CD14-positive monocyte (primary cell): ENCODE data around the gene NLGN1. TPM values are rescaled to one million over a fixed set of nuclear protein-coding genes. Genes with fewer than 3 reads are reported as not detected.

ENCODE experiments used
- DNase-seq, 3 donors: peaks; one replicate each; pipeline ENCODE4 v3.0.0-alpha.2; 2011 to 2022
- H2AFZ ChIP-seq: 2 replicates; pipeline ENCODE4 v1.6.0; 2012; ENCODE audit warnings: mild to moderate bottlenecking, low read depth, low read length, inconsistent platforms; ENCODE audit not compliant: insufficient read depth, poor library complexity, severe bottlenecking
- H3K27ac ChIP-seq, 2 donors: 1 replicate in 1 of 2; 2 replicates in 1 of 2; pipeline ENCODE4 v1.5.1; 2012 to 2013; ENCODE audit warnings: low read length in 2 of 2, control low read depth in 1 of 2, inconsistent platforms in 1 of 2, low read depth in 1 of 2, mild to moderate bottlenecking in 1 of 2
- H3K27me3 ChIP-seq, 2 donors: one replicate each; pipeline versions ENCODE4 v1.6.0 to v1.6.1; 2011 to 2013; ENCODE audit warnings: low read length in 2 of 2; ENCODE audit not compliant: control insufficient read depth in 2 of 2, insufficient read depth in 2 of 2
- H3K36me3 ChIP-seq, 2 donors: replicated peaks in 1 of 2; 1 replicate in 1 of 2; 2 replicates in 1 of 2; pipeline versions ENCODE4 v1.5.1 to v1.6.1; 2012 to 2013; ENCODE audit warnings: low read length in 2 of 2, control low read depth in 1 of 2, inconsistent platforms in 1 of 2, mild to moderate bottlenecking in 1 of 2; ENCODE audit not compliant: insufficient read depth in 2 of 2, control insufficient read depth in 1 of 2
- H3K4me1 ChIP-seq, 2 donors: 1 replicate in 1 of 2; 2 replicates in 1 of 2; pipeline versions ENCODE4 v1.5.1 to v1.6.1; 2012 to 2013; ENCODE audit warnings: low read length in 2 of 2, control low read depth in 1 of 2, inconsistent platforms in 1 of 2, mild to moderate bottlenecking in 1 of 2, moderate library complexity in 1 of 2; ENCODE audit not compliant: insufficient read depth in 2 of 2, control insufficient read depth in 1 of 2
- H3K4me2 ChIP-seq: replicated peaks from 2 replicates; pipeline ENCODE3; 2012; ENCODE audit warnings: low read length, moderate library complexity, mild to moderate bottlenecking; ENCODE audit not compliant: poor library complexity, severe bottlenecking; ENCODE audit errors: extremely low read depth
- H3K4me3 ChIP-seq, 3 experiments: fragments of 200-600 bp in 1 of 3; sonication (generic) in 1 of 3; replicated peaks in 1 of 3; 1 replicate in 2 of 3; 2 replicates in 1 of 3; pipeline ENCODE4 v1.5.1; 2011 to 2013; ENCODE audit warnings: low read length in 3 of 3, mild to moderate bottlenecking in 3 of 3, control low read depth in 2 of 3, low read depth in 2 of 3, inconsistent platforms in 1 of 3, moderate library complexity in 1 of 3
- H3K79me2 ChIP-seq: 2 replicates; pipeline ENCODE4 v1.6.0; 2012; ENCODE audit warnings: mild to moderate bottlenecking, control low read depth, inconsistent platforms, low read length, moderate library complexity; ENCODE audit not compliant: insufficient read depth
- H3K9ac ChIP-seq: 2 replicates; pipeline ENCODE4 v1.6.0; 2017; ENCODE audit warnings: low read length, mild to moderate bottlenecking; ENCODE audit not compliant: insufficient read depth, poor library complexity, severe bottlenecking
- H3K9me3 ChIP-seq, 2 donors: replicated peaks in 1 of 2; 1 replicate in 1 of 2; 2 replicates in 1 of 2; pipeline versions ENCODE4 v1.5.1 to v1.6.1; 2012 to 2013; ENCODE audit warnings: low read length in 2 of 2, control low read depth in 1 of 2; ENCODE audit not compliant: control insufficient read depth in 1 of 2, insufficient read depth in 1 of 2
- H4K20me1 ChIP-seq: 2 replicates; pipeline ENCODE4 v1.6.0; 2012; ENCODE audit warnings: mild to moderate bottlenecking, low read length, control low read depth, moderate library complexity; ENCODE audit not compliant: insufficient read depth
- H3K27ac Mint-ChIP-seq, 7 donors: one replicate each; pipeline ENCODE4 v1.8.0; 2020; ENCODE audit warnings: mild to moderate bottlenecking in 7 of 7, mixed read lengths in 7 of 7, moderate library complexity in 6 of 7, inconsistent platforms in 2 of 7
- H3K27me3 Mint-ChIP-seq, 3 donors: one replicate each; pipeline ENCODE4 v1.8.0; 2021 to 2022; ENCODE audit warnings: low read depth in 3 of 3, mild to moderate bottlenecking in 3 of 3, mixed read lengths in 3 of 3, moderate library complexity in 3 of 3, inconsistent platforms in 1 of 3
- H3K36me3 Mint-ChIP-seq, 2 donors: one replicate each; pipeline ENCODE4 v1.8.0; 2020; ENCODE audit warnings: mixed read lengths in 2 of 2, inconsistent platforms in 1 of 2, mild to moderate bottlenecking in 1 of 2
- H3K4me1 Mint-ChIP-seq: one replicate; pipeline ENCODE4 v1.8.0; 2020; ENCODE audit warnings: mild to moderate bottlenecking, mixed read lengths
- H3K4me3 Mint-ChIP-seq, 2 donors: one replicate each; pipeline ENCODE4 v1.8.0; 2020; ENCODE audit warnings: mild to moderate bottlenecking in 2 of 2, mixed read lengths in 2 of 2, moderate library complexity in 1 of 2
- H3K9me3 Mint-ChIP-seq, 7 donors: one replicate each; pipeline ENCODE4 v1.8.0; 2020 to 2022; ENCODE audit warnings: mixed read lengths in 7 of 7, mild to moderate bottlenecking in 6 of 7, moderate library complexity in 6 of 7, inconsistent platforms in 2 of 7
- WGBS: methylation state at CpG from one replicate; pipeline ENCODE4 v1.1.5; 2013; ENCODE audit warnings: missing lambda C conversion rate; ENCODE audit not compliant: insufficient coverage; 5-methylcytosine and 5-hydroxymethylcytosine counted together
- intact Hi-C, 2 donors: fragments of 100-400 bp; cut with micrococcal nuclease; formaldehyde crosslinking; loops; one replicate each; pipeline versions ENCODE4 v1.15.0 to v1.15.1; 2023
- polyA plus RNA-seq, 3 donors: library from polyadenylated mRNA; depleted of rRNA in 1 of 3; unstranded in 2 of 3; stranded (reverse) in 1 of 3; fragments of 300-500 nt in 2 of 3; fragments of >200 nt in 1 of 3; fragmentation: Illumina TruSeq in 2 of 3; gene quantifications; 1 replicate in 2 of 3; 2 replicates in 1 of 3; pipeline ENCODE4 v1.2.3, GENCODE V29; 2012 to 2021
- TF ChIP-seq, protein P1 (sequence below): fragments of 200-600 bp; IDR thresholded peaks from one replicate; pipeline ENCODE4 v1.8.0; 2022; ENCODE audit warnings: antibody characterized with exemption, mild to moderate bottlenecking

Gene NLGN1
- polyA plus RNA-seq, 3 donors = not detected

DNA sequence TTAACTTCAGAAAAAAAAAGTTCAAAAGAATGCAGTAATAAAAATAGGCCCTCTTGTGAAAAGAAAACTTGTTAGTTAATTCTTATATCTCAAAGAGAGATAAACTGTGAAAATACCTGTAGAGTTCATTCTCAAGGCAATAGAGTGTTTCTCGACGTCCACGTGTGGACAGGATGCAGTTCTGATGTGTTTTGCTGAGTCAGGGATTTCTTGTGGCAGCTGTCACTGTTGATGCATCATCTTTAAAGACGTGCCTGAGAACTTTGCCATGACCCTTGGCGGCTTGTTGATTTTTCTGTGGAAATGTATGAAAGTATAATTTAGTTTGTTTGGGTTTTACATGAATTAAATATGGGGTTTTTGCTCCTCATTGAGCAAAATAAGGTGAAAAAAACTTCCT lies 702.2 kb downstream of the NLGN1 start:
- Histone ChIP-seq H3K79me2 (no peaks in the 10 kb centered on the region), H3K9ac (no peak overlapping the region), H3K36me3 (no peaks in the 10 kb centered on the region), H3K4me1 (no peaks in the 10 kb centered on the region), H3K27me3 (no peaks in the 10 kb centered on the region), H3K9me3 (no peaks in the 10 kb centered on the region), H3K27ac (no peak overlapping the region), H4K20me1 (no peaks in the 10 kb centered on the region), H3K4me2 (no peak overlapping the region), H2AFZ (no peak overlapping the region), H3K4me3 (no peak overlapping the region)
- TF ChIP-seq, protein P1, sequence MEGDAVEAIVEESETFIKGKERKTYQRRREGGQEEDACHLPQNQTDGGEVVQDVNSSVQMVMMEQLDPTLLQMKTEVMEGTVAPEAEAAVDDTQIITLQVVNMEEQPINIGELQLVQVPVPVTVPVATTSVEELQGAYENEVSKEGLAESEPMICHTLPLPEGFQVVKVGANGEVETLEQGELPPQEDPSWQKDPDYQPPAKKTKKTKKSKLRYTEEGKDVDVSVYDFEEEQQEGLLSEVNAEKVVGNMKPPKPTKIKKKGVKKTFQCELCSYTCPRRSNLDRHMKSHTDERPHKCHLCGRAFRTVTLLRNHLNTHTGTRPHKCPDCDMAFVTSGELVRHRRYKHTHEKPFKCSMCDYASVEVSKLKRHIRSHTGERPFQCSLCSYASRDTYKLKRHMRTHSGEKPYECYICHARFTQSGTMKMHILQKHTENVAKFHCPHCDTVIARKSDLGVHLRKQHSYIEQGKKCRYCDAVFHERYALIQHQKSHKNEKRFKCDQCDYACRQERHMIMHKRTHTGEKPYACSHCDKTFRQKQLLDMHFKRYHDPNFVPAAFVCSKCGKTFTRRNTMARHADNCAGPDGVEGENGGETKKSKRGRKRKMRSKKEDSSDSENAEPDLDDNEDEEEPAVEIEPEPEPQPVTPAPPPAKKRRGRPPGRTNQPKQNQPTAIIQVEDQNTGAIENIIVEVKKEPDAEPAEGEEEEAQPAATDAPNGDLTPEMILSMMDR = no peak
- H3K27me3 Mint-ChIP-seq = no peaks in the 10 kb centered on the region
- H3K4me3 Mint-ChIP-seq = no peak overlapping the region
- H3K4me1 Mint-ChIP-seq = no peaks in the 10 kb centered on the region
- intact Hi-C loops = no loop called here
- H3K27ac Mint-ChIP-seq = no peak overlapping the region
- no peak for DNase-seq
- 96% methylated on average over 4 of the region's 5 CpGs for WGBS
- H3K36me3 Mint-ChIP-seq = no peaks in the 10 kb centered on the region
- no peaks in the 10 kb centered on the region for H3K9me3 Mint-ChIP-seq

DNA sequence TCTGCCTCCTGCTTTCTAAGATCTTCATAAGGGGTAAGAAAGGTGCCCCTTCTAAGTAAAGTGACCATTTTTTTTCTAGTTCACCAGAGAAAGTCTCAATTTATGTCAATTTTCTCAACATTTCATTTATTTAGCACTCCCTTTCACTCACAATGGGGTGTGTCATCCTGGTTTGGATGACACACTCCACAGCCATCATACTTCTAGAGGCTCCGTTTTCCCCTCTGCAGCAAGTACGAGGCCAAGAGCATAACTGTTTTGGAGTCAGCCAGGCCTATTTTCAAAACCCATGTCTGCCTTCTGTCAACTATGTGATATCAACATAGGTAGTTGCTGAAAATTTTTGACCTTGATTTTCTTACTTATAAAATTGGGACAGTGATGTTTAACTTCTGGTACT lies 703.2 kb downstream of the NLGN1 start:
- no peak overlapping the region for H2AFZ ChIP-seq
- H3K4me3 Mint-ChIP-seq = no peak overlapping the region

More for the DNA sequence above, 703.2 kb downstream of the NLGN1 start:
- Histone ChIP-seq H3K4me2 (no peak overlapping the region), H3K36me3 (no peaks in the 10 kb centered on the region), H3K4me3 (no peak overlapping the region), H3K9ac (no peak overlapping the region), H3K79me2 (no peaks in the 10 kb centered on the region), H4K20me1 (no peaks in the 10 kb centered on the region), H3K27me3 (no peaks in the 10 kb centered on the region), H3K4me1 (no peaks in the 10 kb centered on the region), H3K27ac (no peak overlapping the region), H3K9me3 (no peaks in the 10 kb centered on the region)
- Mint-ChIP-seq H3K27ac (no peak overlapping the region), H3K27me3 (peaks cover 0 to 1% (median 0%) of the 10 kb centered on the region in 3 donors), H3K4me1 (no peaks in the 10 kb centered on the region), H3K36me3 (no peaks in the 10 kb centered on the region), H3K9me3 (peaks cover 0 to 3% (median 0%) of the 10 kb centered on the region in 7 donors)
- TF ChIP-seq, protein P1 = no peak
- DNase-seq = no peak
- no CpG with 5 or more reads among the region's 2 CpGs for WGBS
- intact Hi-C loops = no loop called here
